Subcutaneous abdominal adipose tissue (tissue), 5 donors: ENCODE data around the gene LRFN2.

Experiments
- H3K27ac ChIP-seq: one replicate; pipeline ENCODE4 v1.7.0; 2013; ENCODE audit warnings: low read depth, mild to moderate bottlenecking, inconsistent platforms, low read length, moderate library complexity
- H3K27me3 ChIP-seq, 5 donors: one replicate each; pipeline ENCODE4 v1.7.0; 2013; ENCODE audit warnings: low read length in 5 of 5, inconsistent platforms in 1 of 5; ENCODE audit not compliant: control insufficient read depth in 5 of 5, insufficient read depth in 4 of 5
- H3K36me3 ChIP-seq, 5 donors: one replicate each; pipeline ENCODE4 v1.7.0; 2013; ENCODE audit warnings: low read length in 5 of 5; ENCODE audit not compliant: control insufficient read depth in 5 of 5, insufficient read depth in 5 of 5
- H3K4me1 ChIP-seq, 5 donors: one replicate each; pipeline ENCODE4 v1.7.0; 2013; ENCODE audit warnings: low read length in 5 of 5, mild to moderate bottlenecking in 3 of 5, moderate library complexity in 1 of 5; ENCODE audit not compliant: control insufficient read depth in 5 of 5, insufficient read depth in 5 of 5
- H3K4me3 ChIP-seq, 5 donors: one replicate each; pipeline ENCODE4 v1.7.0; 2013; ENCODE audit warnings: low read length in 5 of 5, low read depth in 1 of 5
- H3K9ac ChIP-seq, 5 donors: one replicate each; pipeline ENCODE4 v1.7.0; 2013; ENCODE audit warnings: low read length in 5 of 5, mild to moderate bottlenecking in 4 of 5, moderate library complexity in 3 of 5
- H3K9me3 ChIP-seq, 5 donors: one replicate each; pipeline ENCODE4 v1.7.0; 2013; ENCODE audit warnings: low read length in 5 of 5; ENCODE audit not compliant: control insufficient read depth in 5 of 5
- donor health status: healthy.
- donor health status: healthy.
- donor health status: healthy.
- donor health status: healthy.
- donor health status: healthy.

The LRFN2 gene

GRCh38 chr6:40510442-40510841 is 76.7 kb downstream of the LRFN2 start:
- Histone ChIP-seq H3K9ac (no peak overlapping the region), H3K27ac (no peak overlapping the region), H3K9me3 (no peaks in the 10 kb centered on the region), H3K4me3 (no peak overlapping the region), H3K36me3 (no peaks in the 10 kb centered on the region), H3K27me3 (peaks cover 0 to 3% (median 0%) of the 10 kb centered on the region in 5 donors), H3K4me1 (no peaks in the 10 kb centered on the region)

- Histone ChIP-seq H3K27ac (no peak overlapping the region), H3K4me1 (no peaks in the 10 kb centered on the region)
Observed at GRCh38 chr6:40509716-40510260, 77.4 kb downstream of the LRFN2 start.

GRCh38 chr6:40509086-40509485 is 78.1 kb downstream of the LRFN2 start:
- Histone ChIP-seq H3K4me3 (no peak overlapping the region), H3K36me3 (no peaks in the 10 kb centered on the region), H3K9me3 (no peaks in the 10 kb centered on the region), H3K27me3 (peaks cover 0 to 3% (median 0%) of the 10 kb centered on the region in 5 donors), H3K9ac (no peak overlapping the region), H3K27ac (no peak overlapping the region), H3K4me1 (no peaks in the 10 kb centered on the region)

More at GRCh38 chr6:40509716-40510260, 77.4 kb downstream of the LRFN2 start:
- H3K4me3 ChIP-seq: no peak overlapping the region
- no peaks in the 10 kb centered on the region for H3K9me3 ChIP-seq
- H3K27me3 ChIP-seq: peaks cover 0 to 3% (median 0%) of the 10 kb centered on the region in 5 donors
- H3K36me3 ChIP-seq: no peaks in the 10 kb centered on the region
- no peak overlapping the region for H3K9ac ChIP-seq

GRCh38 chr6:40506954-40507353 is 80.2 kb downstream of the LRFN2 start:
- H3K4me3 ChIP-seq: no peak overlapping the region
- no peaks in the 10 kb centered on the region for H3K4me1 ChIP-seq
- H3K27ac ChIP-seq: no peak overlapping the region
- no peaks in the 10 kb centered on the region for H3K9me3 ChIP-seq
- no peak overlapping the region for H3K9ac ChIP-seq
- no peaks in the 10 kb centered on the region for H3K36me3 ChIP-seq
- peaks cover 0 to 6% (median 0%) of the 10 kb centered on the region in 5 donors for H3K27me3 ChIP-seq

- peaks cover 0 to 6% (median 0%) of the 10 kb centered on the region in 5 donors for H3K27me3 ChIP-seq
- H3K27ac ChIP-seq: no peak overlapping the region
- no peak overlapping the region for H3K9ac ChIP-seq
- H3K9me3 ChIP-seq: no peaks in the 10 kb centered on the region
- H3K36me3 ChIP-seq: no peaks in the 10 kb centered on the region
- H3K4me1 ChIP-seq: no peaks in the 10 kb centered on the region
- no peak overlapping the region for H3K4me3 ChIP-seq
Observed at GRCh38 chr6:40505191-40505810, 81.9 kb downstream of the LRFN2 start.

- peaks cover 0 to 6% (median 0%) of the 10 kb centered on the region in 5 donors for H3K27me3 ChIP-seq
- H3K9me3 ChIP-seq: no peaks in the 10 kb centered on the region
- no peaks in the 10 kb centered on the region for H3K36me3 ChIP-seq
- H3K4me3 ChIP-seq: no peak overlapping the region
- H3K9ac ChIP-seq: no peak overlapping the region
- H3K27ac ChIP-seq: no peak overlapping the region
- peaks cover 0 to 6% (median 0%) of the 10 kb centered on the region in 5 donors for H3K4me1 ChIP-seq
Observed at GRCh38 chr6:40504274-40504673, 82.9 kb downstream of the LRFN2 start.

GRCh38 chr6:40500227-40500626 is 86.9 kb downstream of the LRFN2 start:
- H3K36me3 ChIP-seq: no peaks in the 10 kb centered on the region
- no peaks in the 10 kb centered on the region for H3K9me3 ChIP-seq
- peaks cover 0 to 17% (median 0%) of the 10 kb centered on the region in 5 donors for H3K27me3 ChIP-seq
- no peak overlapping the region for H3K9ac ChIP-seq
- H3K27ac ChIP-seq: no peak overlapping the region
- peaks cover 0 to 8% (median 2%) of the 10 kb centered on the region in 5 donors for H3K4me1 ChIP-seq
- no peak overlapping the region for H3K4me3 ChIP-seq

GRCh38 chr6:40499215-40499614 is 87.9 kb downstream of the LRFN2 start:
- Histone ChIP-seq H3K27me3 (peaks cover 0 to 17% (median 0%) of the 10 kb centered on the region in 5 donors), H3K4me3 (no peak overlapping the region), H3K36me3 (no peaks in the 10 kb centered on the region), H3K9me3 (no peaks in the 10 kb centered on the region), H3K4me1 (peaks cover 0 to 8% (median 2%) of the 10 kb centered on the region in 5 donors), H3K27ac (no peak overlapping the region), H3K9ac (no peak overlapping the region)

- H3K4me3 ChIP-seq: no peak overlapping the region
- H3K9ac ChIP-seq: no peak overlapping the region
- H3K27ac ChIP-seq: no peak overlapping the region
Observed at GRCh38 chr6:40498148-40498547, 89.0 kb downstream of the LRFN2 start.

GRCh38 chr6:40492187-40492586 is 95.0 kb downstream of the LRFN2 start:
- Histone ChIP-seq H3K9me3 (no peaks in the 10 kb centered on the region), H3K27ac (no peak overlapping the region), H3K4me3 (no peak overlapping the region), H3K4me1 (no peaks in the 10 kb centered on the region), H3K27me3 (peaks cover 0 to 29% (median 10%) of the 10 kb centered on the region in 5 donors), H3K36me3 (no peaks in the 10 kb centered on the region), H3K9ac (no peak overlapping the region)

More at GRCh38 chr6:40498148-40498547, 89.0 kb downstream of the LRFN2 start:
- Histone ChIP-seq H3K27me3 (peaks cover 0 to 20% (median 2%) of the 10 kb centered on the region in 5 donors), H3K9me3 (no peaks in the 10 kb centered on the region), H3K4me1 (peaks cover 0 to 8% (median 2%) of the 10 kb centered on the region in 5 donors), H3K36me3 (no peaks in the 10 kb centered on the region)
